Endothelial cell of hepatic sinusoid (primary cell): ENCODE results near the gene TMEM94.

ENCODE experiments used
- in situ Hi-C: cut with HindIII; loops from 2 replicates; pipeline ENCODE4 v1.10.0; 2017; ENCODE audit warnings: low sequenced_read_pairs

Gene TMEM94

DNA sequence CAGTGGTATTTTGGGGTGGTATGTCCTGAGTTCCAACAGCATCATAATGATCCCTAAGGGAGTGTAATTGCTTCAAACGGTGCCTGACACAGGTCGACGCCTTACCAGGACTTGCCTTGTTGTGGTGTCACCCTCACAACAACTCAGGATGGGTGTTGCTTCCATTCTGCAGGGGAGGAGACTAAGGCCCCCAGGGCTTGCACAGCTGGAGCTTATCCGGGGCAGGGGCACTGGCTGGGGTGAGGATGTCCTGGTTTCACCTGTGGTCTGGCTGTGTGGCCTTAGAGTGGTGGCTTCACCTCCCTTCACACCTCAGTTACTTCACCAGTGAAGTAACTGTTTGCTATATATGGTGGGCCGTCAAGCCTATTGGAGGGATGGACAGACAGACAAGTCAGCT is 92.4 kb downstream of the TMEM94 start:
- in situ Hi-C loops: no loop called here
